Right lobe of liver (tissue), 6 donors: ENCODE data around the gene USP47. TPM values are rescaled to one million over a fixed set of nuclear protein-coding genes. Genes with fewer than 3 reads are reported as not detected.

Source experiments
- ATAC-seq, 4 donors: fragments of 200-7000 bp; cut with Tn5 transposase; one replicate each; pipeline ENCODE4 v1.9.1; 2020; ENCODE audit warnings: mild to moderate bottlenecking in 4 of 4, moderate library complexity in 4 of 4
- DNase-seq, 3 donors: peaks; one replicate each; pipeline ENCODE4 v3.0.0-alpha.2; 2020
- H3K27ac ChIP-seq, 3 donors: fragments of 200-600 bp; one replicate each; pipeline ENCODE4 v1.8.0; 2022
- H3K27me3 ChIP-seq, 2 donors: fragments of 200-600 bp; one replicate each; pipeline ENCODE4 v1.8.0; 2022
- H3K36me3 ChIP-seq, 4 donors: fragments of 200-600 bp; sonication (generic) in 1 of 4; one replicate each; pipeline versions ENCODE4 v1.5.1 to v1.8.0; 2017 to 2022; ENCODE audit warnings: control low read depth in 1 of 4
- H3K4me1 ChIP-seq, 4 donors: fragments of 200-600 bp; sonication (generic) in 1 of 4; one replicate each; pipeline versions ENCODE4 v1.5.1 to v1.8.0; 2017 to 2022; ENCODE audit warnings: control low read depth in 1 of 4
- H3K4me3 ChIP-seq, 3 donors: fragments of 200-600 bp; one replicate each; pipeline ENCODE4 v1.8.0; 2022
- H3K9me3 ChIP-seq, 4 donors: fragments of 200-600 bp; sonication (generic) in 1 of 4; one replicate each; pipeline versions ENCODE4 v1.5.1 to v1.8.0; 2017 to 2022; ENCODE audit warnings: control low read depth in 1 of 4
- POLR2A ChIP-seq: fragments of 450-650 bp; IDR thresholded peaks from one replicate; pipeline ENCODE4 v1.6.1; 2017; ENCODE audit warnings: antibody characterized with exemption, mild to moderate bottlenecking
- WGBS: methylation state at CpG from one replicate; pipeline ENCODE4 v1.1.6; 2018; ENCODE audit warnings: low coverage, low lambda C conversion rate; ENCODE audit not compliant: insufficient coverage; ENCODE audit errors: missing lambda C conversion rate; 5-methylcytosine and 5-hydroxymethylcytosine counted together
- intact Hi-C, 2 donors: fragments of 100-400 bp; cut with DNase I; formaldehyde crosslinking; loops; one replicate each; pipeline versions ENCODE4 v1.11.2 to v1.14.1; 2022
- total RNA-seq, 6 experiments: library from RNA; depleted of rRNA in 2 of 6; stranded (reverse); fragments of >200 nt in 2 of 6; fragmentation: NEBNext Ultra II Directional in 3 of 6; extraction: Animal tissue kit (Norgen Biotek cat#: 25700) in 3 of 6; gene quantifications; one replicate each; pipeline versions ENCODE4 v1.1.0 to v1.2.4, GENCODE V29; 2016 to 2023
- TF ChIP-seq, protein P1 (sequence below), 4 donors: fragments of 200-600 bp in 3 of 4; fragments of 450-650 bp in 1 of 4; IDR thresholded peaks; one replicate each; pipeline versions ENCODE4 v1.5.1 to v1.8.0; 2016 to 2022; ENCODE audit warnings: antibody characterized with exemption in 4 of 4, mild to moderate bottlenecking in 2 of 4
- donor health status: DM: no; HTN: yes; CAD: no.
- donor health status: DM: no; HTN: no; CAD: no.
- donor health status: DM: no; HTN: no; CAD: no.
- donor health status: DM: no; HTN: yes; CAD: no.
- donor health status: DM: no; HTN: yes; CAD: no.

The USP47 gene
- total RNA-seq, 6 experiments from 2014 or later = 25.2 to 38.1 (median 29.6) TPM

DNA sequence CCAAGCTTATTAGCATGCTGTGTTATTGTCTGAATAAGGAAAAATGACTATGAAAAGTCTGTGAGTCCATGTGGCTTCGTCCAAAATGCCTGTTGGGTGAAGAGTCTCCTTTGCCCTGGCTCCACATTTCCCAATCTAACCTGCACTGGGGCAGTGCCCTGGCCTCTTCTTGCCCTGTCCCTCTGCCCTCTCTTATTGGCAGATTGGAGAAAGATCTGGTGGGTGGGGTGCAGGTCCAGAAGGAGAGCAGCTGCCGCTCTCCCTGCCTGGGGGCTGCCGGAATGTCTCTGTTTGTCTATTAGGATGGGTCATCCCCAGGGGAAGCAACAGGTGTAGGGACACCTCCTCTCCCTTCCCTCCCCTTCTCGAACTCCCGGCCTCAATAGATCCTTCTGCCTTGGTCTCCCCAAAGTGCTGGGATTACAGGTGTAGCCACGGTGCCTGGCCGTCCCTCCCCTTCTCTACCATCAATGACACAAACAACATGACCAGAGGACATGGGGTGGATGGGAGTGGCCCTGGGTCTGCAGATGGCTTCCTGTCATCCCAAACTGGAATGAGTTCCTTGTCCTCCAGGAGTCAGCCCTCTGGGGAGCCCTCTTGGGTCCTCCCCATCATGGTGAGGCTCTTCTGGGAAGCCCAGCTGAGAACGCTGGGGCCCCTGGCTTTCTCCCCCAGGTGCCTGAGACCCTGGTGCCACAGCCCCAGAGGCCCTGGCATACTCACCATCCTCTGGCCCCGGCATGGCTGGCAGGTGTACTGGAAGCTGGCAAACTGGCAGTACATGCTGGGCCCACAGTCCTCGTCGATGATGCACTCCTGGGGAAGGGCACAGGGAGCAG is 126.1 kb downstream of the USP47 start:
- Histone ChIP-seq H3K27me3 (no peaks in the 10 kb centered on the region), H3K4me3 (no peak overlapping the region), H3K9me3 (no peaks in the 10 kb centered on the region), H3K27ac (peak overlapping the region in 1 of 3 donors; percentile 65), H3K4me1 (peaks cover 0 to 31% (median 8%) of the 10 kb centered on the region in 4 donors), H3K36me3 (no peaks in the 10 kb centered on the region)
- TF ChIP-seq, protein P1, sequence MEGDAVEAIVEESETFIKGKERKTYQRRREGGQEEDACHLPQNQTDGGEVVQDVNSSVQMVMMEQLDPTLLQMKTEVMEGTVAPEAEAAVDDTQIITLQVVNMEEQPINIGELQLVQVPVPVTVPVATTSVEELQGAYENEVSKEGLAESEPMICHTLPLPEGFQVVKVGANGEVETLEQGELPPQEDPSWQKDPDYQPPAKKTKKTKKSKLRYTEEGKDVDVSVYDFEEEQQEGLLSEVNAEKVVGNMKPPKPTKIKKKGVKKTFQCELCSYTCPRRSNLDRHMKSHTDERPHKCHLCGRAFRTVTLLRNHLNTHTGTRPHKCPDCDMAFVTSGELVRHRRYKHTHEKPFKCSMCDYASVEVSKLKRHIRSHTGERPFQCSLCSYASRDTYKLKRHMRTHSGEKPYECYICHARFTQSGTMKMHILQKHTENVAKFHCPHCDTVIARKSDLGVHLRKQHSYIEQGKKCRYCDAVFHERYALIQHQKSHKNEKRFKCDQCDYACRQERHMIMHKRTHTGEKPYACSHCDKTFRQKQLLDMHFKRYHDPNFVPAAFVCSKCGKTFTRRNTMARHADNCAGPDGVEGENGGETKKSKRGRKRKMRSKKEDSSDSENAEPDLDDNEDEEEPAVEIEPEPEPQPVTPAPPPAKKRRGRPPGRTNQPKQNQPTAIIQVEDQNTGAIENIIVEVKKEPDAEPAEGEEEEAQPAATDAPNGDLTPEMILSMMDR (IDR thresholded peaks at IDR 0.05) = no peak
- no peak for TF ChIP-seq POLR2A
- ATAC-seq (peak; percentile 33 to 74 (median 48)), DNase-seq (peak in 2 of 3 donors; percentile 81 to 86)
- intact Hi-C loops = no loop called here
- WGBS = 51% methylated on average over 4 of the region's 11 CpGs

GRCh38 chr11:11968511-11969280 is 126.9 kb downstream of the USP47 start:
- 53% methylated on average over 3 of the region's 11 CpGs for WGBS
- no peaks in the 10 kb centered on the region for H3K9me3 ChIP-seq
- H3K4me3 ChIP-seq = no peak overlapping the region
- H3K27ac ChIP-seq = peak overlapping the region in 1 of 3 donors; percentile 65
- DNase-seq (no peak), ATAC-seq (no peak)
- intact Hi-C loops = no loop called here
- no peaks in the 10 kb centered on the region for H3K27me3 ChIP-seq
- TF ChIP-seq, protein P1 (IDR thresholded peaks at IDR 0.05) = no peak
- no peak for TF ChIP-seq POLR2A
- peaks cover 0 to 35% (median 10%) of the 10 kb centered on the region in 4 donors for H3K4me1 ChIP-seq
- H3K36me3 ChIP-seq = no peaks in the 10 kb centered on the region

DNA sequence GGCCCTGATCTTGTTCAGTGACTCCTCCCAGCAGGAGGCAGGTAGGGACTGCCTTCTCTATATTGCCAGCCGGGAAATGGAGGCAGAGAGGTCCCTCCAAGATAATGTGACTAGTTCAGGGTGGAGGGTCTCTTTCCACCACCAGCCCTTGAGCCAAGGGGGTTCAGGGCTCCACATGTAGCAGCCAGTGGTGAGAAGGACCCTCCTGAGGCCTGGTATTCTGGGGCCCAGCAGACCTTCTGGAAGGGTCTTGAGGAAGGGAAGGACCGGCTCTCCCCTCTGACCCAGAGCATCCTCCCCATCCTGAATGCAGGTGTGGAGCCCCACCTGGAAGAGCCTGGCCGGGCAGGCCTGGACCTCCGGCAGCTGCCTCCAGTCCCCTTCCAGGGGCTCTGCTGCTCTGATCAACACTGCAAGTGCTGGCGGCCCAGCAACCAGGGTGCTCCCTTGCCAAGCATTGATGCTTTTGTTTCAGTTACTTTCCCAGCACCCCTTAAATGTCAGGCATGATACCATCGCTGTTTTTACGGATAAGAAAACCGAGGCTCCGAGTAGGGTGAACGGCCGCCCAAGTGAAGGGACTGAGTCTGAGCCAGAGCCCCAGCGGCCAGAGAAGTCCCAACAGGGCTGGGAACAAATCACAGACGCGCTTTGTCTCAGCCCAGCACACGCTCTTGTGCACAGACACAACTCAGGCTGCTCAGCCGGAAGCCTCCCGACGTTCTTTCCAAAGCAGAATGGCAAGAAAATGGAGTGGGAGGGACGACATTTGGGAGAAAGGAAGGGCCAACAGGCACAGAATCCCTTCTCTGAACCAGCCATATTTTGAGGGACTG is 127.8 kb downstream of the USP47 start:
- no peak overlapping the region for H3K4me3 ChIP-seq
- H3K9me3 ChIP-seq = no peaks in the 10 kb centered on the region
- TF ChIP-seq, protein P1 (IDR thresholded peaks at IDR 0.05) = no peak
- TF ChIP-seq POLR2A = no peak
- H3K4me1 ChIP-seq = peaks cover 0 to 30% (median 5%) of the 10 kb centered on the region in 4 donors
- H3K27me3 ChIP-seq = no peaks in the 10 kb centered on the region
- no peak overlapping the region for H3K27ac ChIP-seq
- H3K36me3 ChIP-seq = no peaks in the 10 kb centered on the region
- DNase-seq (no peak), ATAC-seq (no peak)
- WGBS = 93% methylated on average over 7 of the region's 19 CpGs
- intact Hi-C loops = no loop called here

DNA sequence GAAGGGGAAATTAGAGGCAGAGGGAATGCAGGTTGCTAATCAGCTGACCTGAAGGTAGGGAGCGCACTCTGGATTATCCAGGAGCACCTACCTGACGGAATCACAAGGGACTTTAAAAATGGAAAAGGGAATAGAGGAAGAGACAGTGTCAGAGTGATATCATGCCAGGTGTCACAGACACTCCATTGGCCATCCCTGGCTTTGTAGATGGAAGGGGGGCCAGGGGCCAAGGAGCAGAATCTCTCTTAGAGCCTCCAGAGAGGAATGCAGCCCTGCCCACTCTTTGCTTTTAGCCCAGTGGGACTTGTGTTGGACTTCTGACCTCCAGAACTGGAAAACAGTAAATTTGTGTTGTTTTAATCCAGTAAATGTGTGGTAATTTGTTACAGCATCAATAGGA is 128.8 kb downstream of the USP47 start:
- H3K36me3 ChIP-seq = no peaks in the 10 kb centered on the region
- intact Hi-C loops = no loop called here
- no peak overlapping the region for H3K4me3 ChIP-seq
- H3K27me3 ChIP-seq = no peaks in the 10 kb centered on the region
- H3K4me1 ChIP-seq = peaks cover 0 to 28% (median 4%) of the 10 kb centered on the region in 4 donors
- no peaks in the 10 kb centered on the region for H3K9me3 ChIP-seq
- WGBS = 100% methylated on average over 2 of the region's 2 CpGs
- ATAC-seq (peak in 1 of 4 donors; percentile 7), DNase-seq (no peak)
- TF ChIP-seq, protein P1 (IDR thresholded peaks at IDR 0.05) = no peak
- H3K27ac ChIP-seq = no peak overlapping the region
